CD4-positive, CD25-positive, alpha-beta regulatory T cell (primary cell): ENCODE results near the gene DOCK1. TPM values are rescaled to one million over a fixed set of nuclear protein-coding genes. Genes with fewer than 3 reads are reported as not detected.
A peak's percentile ranks its signal among the peaks of the same experiment; 100 is the strongest.

ENCODE experiments used
- ATAC-seq, 2 donors: fragments of 150-1000 bp; cut with Tn5 transposase; one replicate each; pipeline ENCODE4 v1.10.0; 2021; ENCODE audit warnings: low read depth in 2 of 2, moderate number of reproducible peaks in 2 of 2, moderate library complexity in 1 of 2
- DNase-seq, 3 donors: peaks; one replicate each; pipeline versions ENCODE4 v3.0.0 to v3.0.0-alpha.2; 2012 to 2022; ENCODE audit warnings: mixed read lengths in 1 of 3
- H3K27ac ChIP-seq: one replicate; pipeline ENCODE4 v1.7.0; 2013; ENCODE audit warnings: mild to moderate bottlenecking, low read length; ENCODE audit not compliant: insufficient read depth, poor library complexity, severe bottlenecking
- H3K27me3 ChIP-seq: one replicate; pipeline ENCODE4 v1.7.0; 2013; ENCODE audit warnings: low read length; ENCODE audit not compliant: control insufficient read depth, insufficient read depth
- H3K36me3 ChIP-seq: one replicate; pipeline ENCODE4 v1.7.0; 2013; ENCODE audit warnings: mild to moderate bottlenecking, low read length, moderate library complexity; ENCODE audit not compliant: control insufficient read depth, insufficient read depth
- H3K4me1 ChIP-seq: 2 replicates; pipeline ENCODE4 v1.7.0; 2013; ENCODE audit warnings: mild to moderate bottlenecking, low read length; ENCODE audit not compliant: insufficient read depth, control insufficient read depth, poor library complexity, severe bottlenecking
- H3K4me3 ChIP-seq: one replicate; pipeline ENCODE4 v1.7.0; 2013; ENCODE audit warnings: low read depth, mild to moderate bottlenecking, low read length, moderate library complexity
- H3K9me3 ChIP-seq, 2 experiments: 1 replicate in 1 of 2; 2 replicates in 1 of 2; pipeline ENCODE4 v1.7.0; 2013; ENCODE audit warnings: low read length in 2 of 2, mild to moderate bottlenecking in 1 of 2, moderate library complexity in 1 of 2; ENCODE audit not compliant: control insufficient read depth in 2 of 2
- H3K27ac Mint-ChIP-seq, 3 donors: one replicate each; pipeline ENCODE4 v1.8.0; 2020 to 2022; ENCODE audit warnings: mild to moderate bottlenecking in 3 of 3, mixed read lengths in 3 of 3, moderate library complexity in 2 of 3
- H3K27me3 Mint-ChIP-seq: one replicate; pipeline ENCODE4 v1.8.0; 2022; ENCODE audit warnings: mild to moderate bottlenecking, mixed read lengths
- H3K36me3 Mint-ChIP-seq: one replicate; pipeline ENCODE4 v1.8.0; 2020; ENCODE audit warnings: mixed read lengths
- H3K4me1 Mint-ChIP-seq, 4 donors: one replicate each; pipeline ENCODE4 v1.8.0; 2020 to 2022; ENCODE audit warnings: mixed read lengths in 4 of 4, mild to moderate bottlenecking in 1 of 4
- H3K4me3 Mint-ChIP-seq, 4 donors: one replicate each; pipeline ENCODE4 v1.8.0; 2020 to 2022; ENCODE audit warnings: mild to moderate bottlenecking in 4 of 4, mixed read lengths in 4 of 4, moderate library complexity in 3 of 4
- H3K9me3 Mint-ChIP-seq, 7 donors: one replicate each; pipeline ENCODE4 v1.8.0; 2020 to 2022; ENCODE audit warnings: mixed read lengths in 7 of 7, mild to moderate bottlenecking in 3 of 7, moderate library complexity in 2 of 7
- polyA plus RNA-seq, 4 donors: library from polyadenylated mRNA; unstranded; fragments of 300-500 nt; fragmentation: Illumina TruSeq; gene quantifications; one replicate each; pipeline ENCODE4 v1.2.3, GENCODE V29; 2021
- total RNA-seq: library from RNA; stranded (reverse); gene quantifications from one replicate; pipeline ENCODE4 v1.2.3, GENCODE V29; 2022

DOCK1 gene
- total and polyA plus RNA-seq, 5 donors from 2014 or later = 0.20 TPM; not detected in 4

- Histone ChIP-seq H3K36me3 (no peaks in the 10 kb centered on the region), H3K4me1 (no peaks in the 10 kb centered on the region), H3K27ac (no peak overlapping the region), H3K27me3 (no peaks in the 10 kb centered on the region), H3K4me3 (no peak overlapping the region), H3K9me3 (no peaks in the 10 kb centered on the region)
- DNase-seq = no peak
- Mint-ChIP-seq H3K27ac (peak overlapping the region in 1 of 3 donors; percentile 20), H3K27me3 (no peaks in the 10 kb centered on the region), H3K36me3 (no peaks in the 10 kb centered on the region), H3K9me3 (peaks cover 0 to 4% (median 0%) of the 10 kb centered on the region in 7 donors), H3K4me1 (peaks cover 0 to 8% (median under 1%) of the 10 kb centered on the region in 4 donors), H3K4me3 (no peak overlapping the region)
- ATAC-seq = no peak
Measured at GRCh38 chr10:127299956-127300689, 394.9 kb downstream of the DOCK1 start.

DNA sequence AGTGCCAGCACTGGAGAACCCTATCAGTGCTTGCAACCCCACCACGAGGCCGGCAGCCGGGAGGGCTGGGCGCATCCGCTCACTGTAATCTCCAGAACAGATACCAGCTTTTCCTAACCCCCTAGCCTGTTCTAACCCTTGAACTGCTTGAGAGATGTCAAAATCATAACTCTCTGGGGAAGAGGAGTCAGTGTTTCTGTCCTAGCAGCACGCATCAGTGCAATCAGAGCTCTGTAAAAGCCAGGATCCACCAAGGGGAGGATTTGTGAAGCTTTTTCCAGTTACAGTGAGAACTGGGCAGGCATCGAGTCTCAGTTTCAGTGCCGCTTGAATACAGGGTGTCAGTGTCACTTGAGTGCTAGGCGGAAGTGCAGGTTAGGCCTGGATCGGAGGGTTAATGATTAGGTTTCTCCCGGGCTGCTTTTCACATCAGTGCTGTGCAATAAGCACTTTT lies 395.7 kb downstream of the DOCK1 start:
- peaks cover 0 to 4% (median 0%) of the 10 kb centered on the region in 7 donors for H3K9me3 Mint-ChIP-seq
- H3K9me3 ChIP-seq = no peaks in the 10 kb centered on the region
- H3K4me3 ChIP-seq = no peak overlapping the region
- DNase-seq (no peak), ATAC-seq (no peak)
- no peaks in the 10 kb centered on the region for H3K27me3 Mint-ChIP-seq
- H3K4me1 ChIP-seq = no peaks in the 10 kb centered on the region
- H3K27me3 ChIP-seq = no peaks in the 10 kb centered on the region
- H3K4me1 Mint-ChIP-seq = peaks cover 0 to 3% (median 0%) of the 10 kb centered on the region in 4 donors
- H3K27ac ChIP-seq = no peak overlapping the region
- H3K4me3 Mint-ChIP-seq = no peak overlapping the region
- no peaks in the 10 kb centered on the region for H3K36me3 Mint-ChIP-seq
- H3K27ac Mint-ChIP-seq = peak overlapping the region in 1 of 3 donors; percentile 56
- H3K36me3 ChIP-seq = no peaks in the 10 kb centered on the region

DNA sequence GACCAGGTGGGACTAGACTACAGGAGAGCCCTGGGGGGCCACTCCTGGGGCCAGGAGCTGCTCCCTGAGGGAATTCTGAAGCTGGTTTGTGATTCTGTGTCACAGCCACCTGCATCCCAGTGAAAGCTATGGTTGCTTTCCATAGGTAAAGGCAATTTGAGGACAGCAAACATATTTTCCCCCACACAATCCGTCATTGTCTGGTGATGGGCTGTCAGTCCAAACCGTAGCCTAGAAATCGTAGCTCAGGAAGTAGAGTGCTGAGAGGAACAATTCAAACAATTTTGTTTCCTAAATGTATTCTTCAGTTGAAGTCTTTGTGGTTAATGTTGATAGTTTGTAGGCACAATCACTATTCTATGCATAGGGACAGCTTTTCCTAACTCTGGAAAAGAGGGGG lies 397.1 kb downstream of the DOCK1 start:
- Mint-ChIP-seq H3K4me3 (no peak overlapping the region), H3K27me3 (no peaks in the 10 kb centered on the region), H3K9me3 (peaks cover 0 to 2% (median 0%) of the 10 kb centered on the region in 7 donors), H3K36me3 (no peaks in the 10 kb centered on the region), H3K27ac (no peak overlapping the region), H3K4me1 (no peaks in the 10 kb centered on the region)
- Histone ChIP-seq H3K27ac (no peak overlapping the region), H3K36me3 (no peaks in the 10 kb centered on the region), H3K4me3 (no peak overlapping the region), H3K4me1 (no peaks in the 10 kb centered on the region), H3K27me3 (no peaks in the 10 kb centered on the region), H3K9me3 (no peaks in the 10 kb centered on the region)
- no peak for ATAC-seq
- DNase-seq = no peak

- DNase-seq (no peak), ATAC-seq (no peak)
- H3K9me3 ChIP-seq = no peaks in the 10 kb centered on the region
- no peak overlapping the region for H3K4me3 ChIP-seq
- no peak overlapping the region for H3K4me3 Mint-ChIP-seq
- no peaks in the 10 kb centered on the region for H3K36me3 Mint-ChIP-seq
- no peaks in the 10 kb centered on the region for H3K4me1 ChIP-seq
- H3K9me3 Mint-ChIP-seq = peaks cover 0 to 2% (median 0%) of the 10 kb centered on the region in 7 donors
- no peaks in the 10 kb centered on the region for H3K27me3 Mint-ChIP-seq
- no peak overlapping the region for H3K27ac ChIP-seq
- no peaks in the 10 kb centered on the region for H3K36me3 ChIP-seq
- no peaks in the 10 kb centered on the region for H3K4me1 Mint-ChIP-seq
- H3K27ac Mint-ChIP-seq = no peak overlapping the region
- H3K27me3 ChIP-seq = no peaks in the 10 kb centered on the region
Measured at GRCh38 chr10:127303105-127303504, 397.9 kb downstream of the DOCK1 start.

DNA sequence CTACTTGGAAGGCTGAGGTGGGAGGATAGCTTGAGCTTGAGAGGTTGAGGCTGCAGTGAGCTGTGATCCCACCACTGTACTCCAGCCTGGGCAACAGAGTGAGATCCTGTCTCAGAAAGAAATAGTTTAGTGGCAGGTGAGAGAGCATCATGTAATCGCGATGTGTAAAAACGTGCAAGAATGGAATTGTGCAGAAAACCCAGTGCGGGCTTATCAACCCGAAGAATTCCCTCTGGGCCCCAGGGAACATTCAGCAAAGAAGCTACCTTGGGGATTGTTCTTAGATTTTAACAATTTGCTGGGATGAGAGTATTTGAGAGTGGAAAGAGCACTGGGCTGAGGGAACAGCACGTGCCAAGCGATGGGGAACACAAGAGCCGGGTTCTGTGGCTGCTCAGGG lies 398.5 kb downstream of the DOCK1 start:
- no peak overlapping the region for H3K27ac Mint-ChIP-seq
- DNase-seq (no peak), ATAC-seq (no peak)
- Histone ChIP-seq H3K36me3 (no peaks in the 10 kb centered on the region), H3K27ac (no peak overlapping the region), H3K4me1 (no peaks in the 10 kb centered on the region), H3K9me3 (no peaks in the 10 kb centered on the region), H3K27me3 (no peaks in the 10 kb centered on the region), H3K4me3 (no peak overlapping the region)
- H3K27me3 Mint-ChIP-seq = no peaks in the 10 kb centered on the region
- no peaks in the 10 kb centered on the region for H3K4me1 Mint-ChIP-seq
- H3K9me3 Mint-ChIP-seq = peaks cover 0 to 2% (median 0%) of the 10 kb centered on the region in 7 donors
- H3K4me3 Mint-ChIP-seq = no peak overlapping the region
- no peaks in the 10 kb centered on the region for H3K36me3 Mint-ChIP-seq

DNA sequence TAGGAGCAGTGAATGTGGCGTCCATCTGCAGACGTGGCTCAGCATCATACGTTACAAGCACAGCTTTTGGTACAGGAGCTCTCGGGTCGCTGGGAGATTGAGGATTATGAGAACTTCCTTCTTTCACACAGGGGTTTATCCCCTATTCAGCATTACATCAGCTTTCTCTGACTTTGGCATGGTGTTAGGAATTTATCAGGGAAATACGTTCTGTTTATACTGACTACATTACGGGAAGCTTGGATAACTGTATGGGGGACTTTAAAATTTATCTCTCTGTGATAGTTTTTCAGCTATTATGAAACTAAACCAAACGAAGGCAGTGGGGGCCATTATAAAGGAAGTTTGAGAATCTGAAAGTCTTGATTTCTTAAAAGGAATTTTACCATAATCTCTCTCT lies 401.3 kb downstream of the DOCK1 start:
- H3K27me3 ChIP-seq = no peaks in the 10 kb centered on the region
- Mint-ChIP-seq H3K4me1 (no peaks in the 10 kb centered on the region), H3K36me3 (no peaks in the 10 kb centered on the region), H3K27ac (no peak overlapping the region), H3K4me3 (no peak overlapping the region), H3K9me3 (peaks cover 0 to 2% (median 0%) of the 10 kb centered on the region in 7 donors), H3K27me3 (no peaks in the 10 kb centered on the region)
- ATAC-seq (no peak), DNase-seq (no peak)
- no peaks in the 10 kb centered on the region for H3K9me3 ChIP-seq
- H3K4me1 ChIP-seq = no peaks in the 10 kb centered on the region
- no peak overlapping the region for H3K27ac ChIP-seq
- H3K4me3 ChIP-seq = no peak overlapping the region
- H3K36me3 ChIP-seq = no peaks in the 10 kb centered on the region

DNA sequence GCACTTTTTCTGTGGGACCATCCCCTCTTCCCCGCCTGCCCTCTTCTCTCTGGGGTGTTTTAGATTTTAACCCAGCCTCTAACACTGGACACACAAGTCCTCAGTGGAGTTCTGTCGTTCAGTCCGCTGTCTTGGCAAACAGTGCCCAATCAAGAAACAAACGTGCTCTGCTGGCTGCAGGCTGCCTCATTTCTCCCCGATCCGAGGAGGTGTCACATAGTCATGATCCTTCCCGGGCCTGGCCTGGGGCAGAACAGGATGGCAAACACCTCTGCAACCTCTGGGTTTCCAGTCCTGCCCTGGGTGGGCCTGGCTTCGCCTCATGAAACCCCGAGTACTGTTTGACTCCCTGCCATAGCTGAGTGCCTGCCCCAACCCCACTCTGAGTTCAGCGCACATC lies 402.1 kb downstream of the DOCK1 start:
- H3K27ac Mint-ChIP-seq = no peak overlapping the region
- no peaks in the 10 kb centered on the region for H3K9me3 ChIP-seq
- no peak overlapping the region for H3K4me3 Mint-ChIP-seq
- no peaks in the 10 kb centered on the region for H3K36me3 ChIP-seq
- no peaks in the 10 kb centered on the region for H3K27me3 ChIP-seq
- H3K27me3 Mint-ChIP-seq = no peaks in the 10 kb centered on the region
- peaks cover 0 to 2% (median 0%) of the 10 kb centered on the region in 7 donors for H3K9me3 Mint-ChIP-seq
- no peaks in the 10 kb centered on the region for H3K4me1 Mint-ChIP-seq
- no peak overlapping the region for H3K27ac ChIP-seq
- ATAC-seq (no peak), DNase-seq (no peak)
- no peaks in the 10 kb centered on the region for H3K36me3 Mint-ChIP-seq
- no peak overlapping the region for H3K4me3 ChIP-seq
- no peaks in the 10 kb centered on the region for H3K4me1 ChIP-seq

GRCh38 chr10:127308031-127308430 lies 402.8 kb downstream of the DOCK1 start:
- H3K27me3 ChIP-seq = no peaks in the 10 kb centered on the region
- H3K9me3 Mint-ChIP-seq = peaks cover 0 to 2% (median 0%) of the 10 kb centered on the region in 7 donors
- no peak for DNase-seq
- H3K4me3 Mint-ChIP-seq = no peak overlapping the region
- no peaks in the 10 kb centered on the region for H3K9me3 ChIP-seq
- H3K4me3 ChIP-seq = no peak overlapping the region
- H3K4me1 Mint-ChIP-seq = no peaks in the 10 kb centered on the region
- H3K27ac Mint-ChIP-seq = no peak overlapping the region
- ATAC-seq = no peak
- H3K4me1 ChIP-seq = no peaks in the 10 kb centered on the region
- H3K36me3 Mint-ChIP-seq = no peaks in the 10 kb centered on the region
- no peaks in the 10 kb centered on the region for H3K27me3 Mint-ChIP-seq
- H3K27ac ChIP-seq = no peak overlapping the region
- H3K36me3 ChIP-seq = no peaks in the 10 kb centered on the region
